ENCODE results near the gene HEPN1.

HEPN1 gene

DNA sequence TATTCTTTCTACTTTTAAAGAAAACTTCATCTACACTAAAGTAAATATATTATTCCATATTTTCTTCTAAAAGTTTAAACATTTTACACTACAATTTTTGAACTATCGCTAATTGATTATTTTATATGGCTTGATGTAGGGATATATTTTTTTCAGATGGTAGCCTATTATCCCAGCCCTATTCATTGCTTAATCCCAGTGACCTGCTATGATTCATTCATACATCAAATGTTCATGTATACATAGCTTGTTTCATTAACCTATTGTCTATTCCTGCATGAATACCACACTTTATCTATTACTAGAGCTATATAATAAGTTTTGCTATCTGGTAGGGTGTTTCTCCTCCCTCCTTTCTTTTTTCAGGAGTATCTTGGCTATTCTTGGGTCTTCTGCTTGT lies 16.4 kb upstream of the HEPN1 start:
- POLR2A ChIA-PET: no interaction called here
- TF ChIP-seq, protein P1, sequence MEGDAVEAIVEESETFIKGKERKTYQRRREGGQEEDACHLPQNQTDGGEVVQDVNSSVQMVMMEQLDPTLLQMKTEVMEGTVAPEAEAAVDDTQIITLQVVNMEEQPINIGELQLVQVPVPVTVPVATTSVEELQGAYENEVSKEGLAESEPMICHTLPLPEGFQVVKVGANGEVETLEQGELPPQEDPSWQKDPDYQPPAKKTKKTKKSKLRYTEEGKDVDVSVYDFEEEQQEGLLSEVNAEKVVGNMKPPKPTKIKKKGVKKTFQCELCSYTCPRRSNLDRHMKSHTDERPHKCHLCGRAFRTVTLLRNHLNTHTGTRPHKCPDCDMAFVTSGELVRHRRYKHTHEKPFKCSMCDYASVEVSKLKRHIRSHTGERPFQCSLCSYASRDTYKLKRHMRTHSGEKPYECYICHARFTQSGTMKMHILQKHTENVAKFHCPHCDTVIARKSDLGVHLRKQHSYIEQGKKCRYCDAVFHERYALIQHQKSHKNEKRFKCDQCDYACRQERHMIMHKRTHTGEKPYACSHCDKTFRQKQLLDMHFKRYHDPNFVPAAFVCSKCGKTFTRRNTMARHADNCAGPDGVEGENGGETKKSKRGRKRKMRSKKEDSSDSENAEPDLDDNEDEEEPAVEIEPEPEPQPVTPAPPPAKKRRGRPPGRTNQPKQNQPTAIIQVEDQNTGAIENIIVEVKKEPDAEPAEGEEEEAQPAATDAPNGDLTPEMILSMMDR (IDR thresholded peaks at IDR 0.05; ENCODE audit: control extremely low read depth, extremely low read depth, low read depth, missing control alignments): no peak
- CTCF ChIA-PET: interaction anchor here (1.6 to 1.7 kb wide), 2 partner anchors 25 to 26 kb away, joined by 3 to 4 read pairs; no protein-coding TSS in a partner anchor
- no peak for DNase-seq (ENCODE audit: extremely low spot score)

GRCh38 chr11:124915541-124916369 lies 3.3 kb upstream of the HEPN1 start:
- ChIA-PET POLR2A (no interaction called here), CTCF (interaction anchor here (1.1 to 2.3 kb wide), 3 partner anchors 11 to 226 kb away, joined by 4 to 9 read pairs (median 6); no protein-coding TSS in a partner anchor)
- no peak for DNase-seq (ENCODE audit: extremely low spot score)
- TF ChIP-seq, protein P1 (IDR thresholded peaks at IDR 0.05; ENCODE audit: control extremely low read depth, extremely low read depth, low read depth, missing control alignments): no peak

DNA sequence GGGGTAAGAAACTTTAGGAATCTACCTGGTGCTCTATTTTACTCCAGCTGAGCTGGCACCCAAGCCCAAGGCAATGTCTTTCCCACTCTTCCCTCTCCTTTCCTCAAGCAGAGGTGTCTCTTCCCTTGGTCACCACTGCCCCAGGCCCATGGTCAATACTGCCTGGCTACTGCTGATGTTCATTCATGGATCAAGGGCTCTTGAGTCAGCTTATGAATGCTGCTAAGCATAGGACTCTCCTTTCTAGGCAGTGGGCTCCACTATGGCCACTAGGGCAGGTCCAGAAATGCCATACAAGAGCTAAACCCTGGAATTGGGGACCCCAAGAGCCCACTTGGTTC lies 2.7 kb upstream of the HEPN1 start:
- ChIA-PET POLR2A (no interaction called here), CTCF (interaction anchor here (1.1 to 2.3 kb wide), 3 partner anchors 10 to 226 kb away, joined by 4 to 9 read pairs (median 6); no protein-coding TSS in a partner anchor)
- TF ChIP-seq, protein P1 (IDR thresholded peaks at IDR 0.05; ENCODE audit: control extremely low read depth, extremely low read depth, low read depth, missing control alignments): no peak
- no peak for DNase-seq (ENCODE audit: extremely low spot score)

- POLR2A ChIA-PET: no interaction called here
- TF ChIP-seq, protein P1 (IDR thresholded peaks at IDR 0.05; ENCODE audit: control extremely low read depth, extremely low read depth, low read depth, missing control alignments): no peak
- DNase-seq (ENCODE audit: extremely low spot score): no peak
- CTCF ChIA-PET: interaction anchor here (1.7 to 2.3 kb wide), 2 partner anchors 10 to 13 kb away, joined by 6 to 9 read pairs; no protein-coding TSS in a partner anchor
Measured at GRCh38 chr11:124917115-124917637, 1.9 kb upstream of the HEPN1 start.

GRCh38 chr11:124919898-124920297 lies 848 bp downstream of the HEPN1 start:
- POLR2A ChIA-PET: no interaction called here
- no peak for DNase-seq (ENCODE audit: extremely low spot score)
- TF ChIP-seq, protein P1 (IDR thresholded peaks at IDR 0.05; ENCODE audit: control extremely low read depth, extremely low read depth, low read depth, missing control alignments): no peak
- CTCF ChIA-PET: interaction anchor here (0.9 to 1.7 kb wide), 3 partner anchors 11 to 222 kb away, joined by 3 to 6 read pairs (median 4); no protein-coding TSS in a partner anchor

GRCh38 chr11:124920356-124920755 lies 1.3 kb downstream of the HEPN1 start:
- no peak for DNase-seq (ENCODE audit: extremely low spot score)
- ChIA-PET CTCF (interaction anchor here (0.9 to 1.0 kb wide), 2 partner anchors 11 to 221 kb away, joined by 3 to 4 read pairs; no protein-coding TSS in a partner anchor), POLR2A (no interaction called here)
- TF ChIP-seq, protein P1 (IDR thresholded peaks at IDR 0.05; ENCODE audit: control extremely low read depth, extremely low read depth, low read depth, missing control alignments): no peak

All from GM10248 (cell line).